Fibroblast of mammary gland (primary cell): Measurements from ENCODE around the gene BCAS4.

ENCODE experiments used
- DNase-seq: peaks from one replicate; pipeline ENCODE4 v3.0.0-alpha.2; 2010; ENCODE audit warnings: low read depth
- H3K4me3 ChIP-seq: 2 replicates; pipeline ENCODE4 v1.5.1; 2011; ENCODE audit warnings: low read depth, mild to moderate bottlenecking, low read length, moderate library complexity; ENCODE audit not compliant: control insufficient read depth
- TF ChIP-seq, protein P1 (sequence below): conservative IDR thresholded peaks from 2 replicates; pipeline ENCODE4 v1.5.1; 2011; ENCODE audit warnings: low read depth, low read length, inconsistent platforms; ENCODE audit not compliant: control insufficient read depth, insufficient read depth

BCAS4 gene

DNA sequence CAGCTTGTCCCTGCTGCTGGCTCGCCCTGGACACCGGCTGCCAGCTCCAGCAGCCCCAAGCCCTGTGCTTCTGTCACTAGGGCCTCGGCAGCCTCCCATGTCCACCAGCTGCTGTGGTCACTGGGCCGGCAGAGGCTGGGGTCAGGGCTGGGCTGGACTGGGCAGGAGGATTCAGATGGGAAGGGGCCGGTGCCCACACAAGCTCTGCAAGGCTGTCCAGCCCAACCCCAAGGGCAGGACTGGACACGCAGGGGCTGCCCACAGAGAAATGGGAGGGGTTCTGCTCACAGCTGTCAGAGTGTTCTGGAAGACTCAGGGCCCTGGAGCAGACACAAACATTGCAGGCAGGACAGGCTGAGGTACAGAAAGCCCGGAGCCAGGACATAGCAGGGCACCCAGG, 70.7 kb downstream of the BCAS4 start:
- no peak for DNase-seq
- no peak overlapping the region for H3K4me3 ChIP-seq
- TF ChIP-seq, protein P1, sequence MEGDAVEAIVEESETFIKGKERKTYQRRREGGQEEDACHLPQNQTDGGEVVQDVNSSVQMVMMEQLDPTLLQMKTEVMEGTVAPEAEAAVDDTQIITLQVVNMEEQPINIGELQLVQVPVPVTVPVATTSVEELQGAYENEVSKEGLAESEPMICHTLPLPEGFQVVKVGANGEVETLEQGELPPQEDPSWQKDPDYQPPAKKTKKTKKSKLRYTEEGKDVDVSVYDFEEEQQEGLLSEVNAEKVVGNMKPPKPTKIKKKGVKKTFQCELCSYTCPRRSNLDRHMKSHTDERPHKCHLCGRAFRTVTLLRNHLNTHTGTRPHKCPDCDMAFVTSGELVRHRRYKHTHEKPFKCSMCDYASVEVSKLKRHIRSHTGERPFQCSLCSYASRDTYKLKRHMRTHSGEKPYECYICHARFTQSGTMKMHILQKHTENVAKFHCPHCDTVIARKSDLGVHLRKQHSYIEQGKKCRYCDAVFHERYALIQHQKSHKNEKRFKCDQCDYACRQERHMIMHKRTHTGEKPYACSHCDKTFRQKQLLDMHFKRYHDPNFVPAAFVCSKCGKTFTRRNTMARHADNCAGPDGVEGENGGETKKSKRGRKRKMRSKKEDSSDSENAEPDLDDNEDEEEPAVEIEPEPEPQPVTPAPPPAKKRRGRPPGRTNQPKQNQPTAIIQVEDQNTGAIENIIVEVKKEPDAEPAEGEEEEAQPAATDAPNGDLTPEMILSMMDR = no peak

DNA sequence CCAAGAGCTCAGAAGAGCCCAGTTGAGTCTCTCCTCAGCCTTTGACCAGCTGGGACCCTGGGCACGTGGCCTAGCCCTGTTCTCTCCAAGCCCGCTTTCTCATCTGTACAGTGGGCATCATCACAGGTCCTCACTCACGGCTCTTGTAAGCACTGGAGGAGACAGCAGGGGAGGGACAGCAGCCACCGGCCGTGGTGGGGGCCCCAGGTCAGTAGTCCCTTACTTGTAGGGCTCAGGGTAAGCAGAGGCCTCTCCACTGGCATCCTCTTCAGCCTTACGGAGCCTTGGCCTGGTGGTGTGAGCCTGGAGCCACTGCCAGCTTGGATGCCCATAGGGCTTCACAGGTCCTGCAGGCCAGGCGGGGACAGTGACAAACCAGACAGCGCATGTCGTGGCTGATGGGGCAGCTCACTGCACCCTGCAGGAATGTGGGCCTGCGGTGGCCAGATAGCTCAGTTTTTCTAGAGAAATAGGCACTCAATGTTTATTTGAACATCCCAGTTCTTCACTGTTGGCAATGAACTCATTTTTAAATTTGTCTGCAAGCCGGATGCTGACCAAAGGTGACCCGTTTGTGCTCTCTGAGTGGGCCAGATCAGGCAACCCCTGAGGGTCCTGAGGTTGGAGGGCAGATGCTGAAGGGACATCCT, 71.3 kb downstream of the BCAS4 start:
- TF ChIP-seq, protein P1 = no peak
- no peak overlapping the region for H3K4me3 ChIP-seq
- DNase-seq = no peak

DNA sequence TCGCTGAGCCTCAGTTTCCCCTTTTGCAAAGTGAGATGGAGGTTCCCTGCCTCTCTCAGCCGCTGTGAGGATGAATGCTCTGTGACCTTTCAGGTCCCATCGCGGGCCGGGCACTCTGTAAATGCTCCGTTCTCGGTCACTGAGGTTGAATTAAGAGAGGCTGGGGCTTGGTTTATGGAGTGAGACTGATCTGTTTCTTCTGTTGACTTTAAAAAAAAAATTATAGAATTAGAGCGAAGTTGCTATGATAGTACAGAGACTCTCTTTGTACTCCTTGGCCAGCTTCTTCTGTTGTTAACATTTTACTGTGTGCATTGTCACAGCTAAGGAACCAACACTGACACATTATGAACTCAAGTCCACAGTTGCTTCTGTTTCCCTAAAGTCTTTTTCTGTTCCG, 72.0 kb downstream of the BCAS4 start:
- DNase-seq = no peak
- TF ChIP-seq, protein P1 = no peak
- H3K4me3 ChIP-seq = no peak overlapping the region

DNA sequence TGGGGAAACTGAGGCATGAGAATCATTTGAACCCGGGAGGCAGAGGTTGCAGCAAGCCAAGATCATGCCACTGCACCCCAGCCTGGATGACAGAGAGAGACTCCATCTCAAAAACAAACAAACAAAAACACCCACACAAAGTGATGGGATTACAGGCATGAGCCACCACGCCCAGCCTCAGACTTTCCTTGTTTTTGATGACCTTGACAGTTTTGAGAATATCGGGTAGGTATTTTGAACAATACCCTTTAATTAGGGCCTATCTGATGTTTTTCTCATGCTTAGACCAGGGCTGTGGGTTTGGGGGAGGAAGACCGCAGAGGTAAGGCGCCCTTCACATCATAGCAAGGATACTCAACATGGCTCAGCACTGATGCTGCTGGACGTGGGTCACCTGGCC, 72.9 kb downstream of the BCAS4 start:
- no peak for DNase-seq
- TF ChIP-seq, protein P1 = no peak
- H3K4me3 ChIP-seq = no peak overlapping the region

DNA sequence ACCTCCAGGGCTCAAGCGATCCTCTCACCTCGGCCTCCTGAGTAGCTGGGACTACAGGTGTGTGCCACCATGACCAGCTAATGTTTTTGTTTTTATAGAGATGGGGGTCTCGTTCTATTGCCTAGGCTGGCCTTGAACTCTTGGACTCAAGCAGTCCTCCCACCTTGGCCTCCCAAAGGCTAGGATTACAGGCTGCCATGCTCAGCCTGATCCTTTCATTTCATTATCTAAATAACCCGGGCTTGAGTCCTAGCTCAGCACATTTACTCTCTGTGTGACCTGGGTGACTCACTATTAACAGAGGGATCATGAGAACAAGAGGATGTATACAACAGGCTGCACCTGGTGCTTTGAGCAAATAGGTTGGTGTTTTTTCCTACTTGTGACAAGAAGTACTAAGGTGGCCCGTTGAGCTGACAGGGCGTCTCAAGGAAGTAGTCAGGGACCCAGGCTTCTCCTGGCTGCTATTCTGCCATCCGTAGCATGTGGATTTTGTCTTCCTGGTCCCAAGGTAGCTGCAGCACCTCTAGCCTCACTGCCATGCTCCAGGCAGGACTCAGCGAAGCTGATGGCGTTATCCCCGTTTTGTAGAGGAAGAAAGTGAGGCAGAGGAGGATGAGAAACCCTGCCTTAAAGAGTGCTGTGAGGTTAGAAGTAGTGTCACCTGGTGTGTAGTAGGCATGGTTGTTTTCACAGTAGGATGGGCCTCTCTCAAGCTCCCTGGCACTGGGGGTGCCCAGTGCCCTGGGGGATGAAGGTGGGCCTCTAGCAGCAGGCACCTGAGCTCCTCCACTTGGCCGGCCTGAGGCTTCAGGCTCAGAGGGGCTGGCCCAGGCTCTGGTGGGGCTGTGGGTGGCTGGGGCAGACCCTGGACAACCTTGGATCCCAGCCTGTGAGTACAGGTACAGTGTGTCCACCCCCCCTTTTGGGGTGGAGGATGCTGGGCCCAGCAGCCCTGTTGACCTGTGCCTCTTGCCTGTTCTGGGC, 73.9 kb downstream of the BCAS4 start:
- TF ChIP-seq, protein P1 = no peak
- H3K4me3 ChIP-seq = no peak overlapping the region
- DNase-seq = no peak

DNA sequence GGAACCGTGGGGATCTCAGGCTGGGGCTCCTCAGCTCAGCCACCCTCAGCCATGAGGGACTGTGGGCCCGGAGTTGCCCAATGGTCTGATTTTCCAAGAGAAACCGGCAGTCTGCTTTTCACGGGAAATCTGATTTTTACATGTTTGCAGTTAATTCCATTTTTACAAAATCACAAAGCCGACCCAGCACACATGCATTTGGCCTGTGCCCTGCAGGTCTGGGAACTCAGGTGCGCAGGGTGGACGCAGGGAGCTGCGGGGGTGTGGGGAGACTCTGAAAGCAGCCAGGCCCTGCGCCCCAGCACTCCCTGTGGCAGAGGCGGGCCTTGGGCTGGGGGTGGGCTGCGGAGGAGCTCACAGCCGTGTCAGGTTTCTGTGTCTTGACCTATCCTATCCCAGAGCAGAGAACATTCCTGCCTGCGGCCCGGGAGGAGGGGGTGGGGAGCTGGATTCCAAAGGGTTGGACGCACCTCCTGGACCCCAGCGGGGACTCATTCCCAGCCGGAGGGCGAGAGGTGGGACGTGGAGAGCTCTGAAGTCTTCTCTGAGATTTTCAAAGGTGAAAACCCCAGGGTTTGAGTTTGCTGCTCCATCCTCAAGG, 75.8 kb downstream of the BCAS4 start:
- DNase-seq = no peak
- no peak overlapping the region for H3K4me3 ChIP-seq
- TF ChIP-seq, protein P1 = no peak
